ENCODE data around the gene FABP2.
"Not testable (repeated sequence)": the region's sequence is repeated elsewhere in the genome, so short reads cannot be mapped to it uniquely, and the experiment has no call there.

DNA sequence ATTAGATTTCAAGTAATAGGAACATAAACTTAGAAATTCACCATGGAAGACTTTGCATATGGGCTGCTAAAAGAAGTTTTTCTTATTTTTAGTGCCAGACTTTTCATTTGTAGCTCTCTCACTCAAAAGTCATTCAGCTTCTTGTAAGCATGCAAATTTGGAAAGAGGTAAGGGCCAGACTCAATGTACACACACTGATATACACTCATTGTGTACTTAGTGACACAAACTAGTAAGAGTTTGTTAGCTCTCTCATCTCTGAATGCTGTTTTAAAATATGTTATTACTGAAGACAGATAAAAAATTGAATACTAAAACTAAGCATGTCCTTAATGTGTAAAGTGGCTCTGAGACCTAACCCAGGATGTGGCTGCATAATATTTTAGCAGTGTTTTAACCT, 18.0 kb upstream of the FABP2 start:
- not testable (repeated sequence) for TF ChIP-seq POLR2AphosphoS5 (IDR thresholded peaks at IDR 0.05; ENCODE audit: borderline replicate concordance, low read depth, low read length); EZH2 (IDR thresholded peaks at IDR 0.05)
